Parathyroid adenoma (tissue), 2 donors: ENCODE results near the gene COL2A1.

Experiments used
- H2AFZ ChIP-seq: fragments of 300-600 bp; sonication (generic); one replicate; pipeline ENCODE4 v1.7.0; 2017; ENCODE audit warnings: antibody characterized with exemption, mild to moderate bottlenecking
- H3K27ac ChIP-seq: fragments of 300-600 bp; sonication (generic); one replicate; pipeline ENCODE4 v1.7.0; 2017
- H3K27me3 ChIP-seq: fragments of 300-600 bp; sonication (generic); one replicate; pipeline ENCODE4 v1.7.0; 2017; ENCODE audit warnings: low read length; ENCODE audit not compliant: control insufficient read depth, insufficient read depth
- H3K36me3 ChIP-seq: fragments of 300-600 bp; sonication (generic); one replicate; pipeline ENCODE4 v1.7.0; 2017; ENCODE audit warnings: low read length; ENCODE audit not compliant: control insufficient read depth, insufficient read depth
- H3K4me1 ChIP-seq: fragments of 300-600 bp; sonication (generic); one replicate; pipeline ENCODE4 v1.7.0; 2017; ENCODE audit warnings: control low read depth
- H3K4me2 ChIP-seq: fragments of 300-600 bp; sonication (generic); one replicate; pipeline ENCODE4 v1.7.0; 2017; ENCODE audit warnings: low read length
- H3K4me3 ChIP-seq: fragments of 300-600 bp; sonication (generic); one replicate; pipeline ENCODE4 v1.7.0; 2017; ENCODE audit warnings: low read depth, low read length
- H3K79me2 ChIP-seq: fragments of 300-600 bp; sonication (generic); one replicate; pipeline ENCODE4 v1.7.0; 2017; ENCODE audit warnings: control low read depth
- H3K9ac ChIP-seq: fragments of 300-600 bp; sonication (generic); one replicate; pipeline ENCODE4 v1.7.0; 2017; ENCODE audit warnings: mild to moderate bottlenecking
- H3K9me3 ChIP-seq: fragments of 300-600 bp; sonication (generic); one replicate; pipeline ENCODE4 v1.7.0; 2017; ENCODE audit warnings: low read length; ENCODE audit not compliant: control insufficient read depth
- TF ChIP-seq, protein P1 (sequence below): fragments of 300-600 bp; sonication (generic); IDR thresholded peaks from one replicate; pipeline ENCODE4 v1.7.0; 2017; ENCODE audit warnings: antibody characterized with exemption, mild to moderate bottlenecking
- donor health status: primary hyperparathyroidism.

Gene COL2A1

DNA sequence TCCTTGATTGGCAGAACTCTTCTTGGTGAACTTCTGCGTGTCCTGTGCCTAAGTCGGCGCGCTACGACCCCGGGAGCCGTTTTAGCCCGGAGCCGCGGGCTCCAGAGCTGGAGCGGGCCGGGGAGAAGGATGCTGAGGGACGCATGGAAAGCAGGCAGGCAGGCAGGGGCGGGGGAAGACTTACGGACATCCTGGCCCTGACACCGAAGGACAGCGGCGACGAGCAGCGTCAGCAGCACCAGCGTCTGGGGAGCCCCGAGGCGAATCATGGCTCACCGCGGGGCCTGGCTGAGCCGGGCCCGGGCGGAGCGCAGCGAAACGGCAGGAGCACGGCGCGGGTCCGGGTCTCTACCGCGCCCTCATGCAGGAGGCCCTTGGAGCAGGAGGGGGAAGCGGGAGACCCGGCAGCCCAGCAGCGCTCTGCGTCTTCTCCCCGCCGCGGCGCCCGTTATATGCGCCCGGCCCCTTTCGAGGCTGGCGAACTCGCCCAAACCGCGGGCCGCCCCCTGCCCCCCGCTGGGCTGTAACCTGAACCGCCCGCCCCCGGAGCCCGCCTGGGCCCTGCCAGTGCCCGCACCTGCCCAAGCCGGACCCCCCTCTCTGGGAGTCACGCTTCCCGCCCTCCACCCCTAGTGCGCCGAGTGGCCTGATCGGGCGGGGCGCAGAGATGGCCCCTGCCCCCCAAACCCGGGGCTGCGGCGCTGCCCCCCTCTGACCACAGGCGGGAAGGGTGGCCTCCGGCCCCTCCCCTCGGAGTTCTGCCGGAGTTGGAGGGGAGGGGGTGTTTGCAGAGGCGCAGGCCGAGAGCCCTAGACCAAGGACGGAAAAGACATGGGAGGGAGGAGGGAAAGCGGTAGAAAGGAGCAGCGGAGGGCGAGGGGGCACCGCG, at the start of gene COL2A1:
COL2A1 (minus strand) TSS at position 424 of the 889 bp plus-strand sequence; CDS start at position 269, 155 bp downstream.
- Histone ChIP-seq H3K9me3 (no peaks in the 10 kb centered on the region), H3K4me1 (peaks cover 12% of the 10 kb centered on the region), H3K79me2 (no peaks in the 10 kb centered on the region), H3K4me2 (peak within 1 kb of the TSS; percentile 50), H3K9ac (no peak within 1 kb of the TSS), H2AFZ (peak within 1 kb of the TSS; percentile 63), H3K4me3 (no peak within 1 kb of the TSS), H3K36me3 (no peaks in the 10 kb centered on the region), H3K27ac (no peak within 1 kb of the TSS), H3K27me3 (peaks cover 13% of the 10 kb centered on the region)
- TF ChIP-seq, protein P1, sequence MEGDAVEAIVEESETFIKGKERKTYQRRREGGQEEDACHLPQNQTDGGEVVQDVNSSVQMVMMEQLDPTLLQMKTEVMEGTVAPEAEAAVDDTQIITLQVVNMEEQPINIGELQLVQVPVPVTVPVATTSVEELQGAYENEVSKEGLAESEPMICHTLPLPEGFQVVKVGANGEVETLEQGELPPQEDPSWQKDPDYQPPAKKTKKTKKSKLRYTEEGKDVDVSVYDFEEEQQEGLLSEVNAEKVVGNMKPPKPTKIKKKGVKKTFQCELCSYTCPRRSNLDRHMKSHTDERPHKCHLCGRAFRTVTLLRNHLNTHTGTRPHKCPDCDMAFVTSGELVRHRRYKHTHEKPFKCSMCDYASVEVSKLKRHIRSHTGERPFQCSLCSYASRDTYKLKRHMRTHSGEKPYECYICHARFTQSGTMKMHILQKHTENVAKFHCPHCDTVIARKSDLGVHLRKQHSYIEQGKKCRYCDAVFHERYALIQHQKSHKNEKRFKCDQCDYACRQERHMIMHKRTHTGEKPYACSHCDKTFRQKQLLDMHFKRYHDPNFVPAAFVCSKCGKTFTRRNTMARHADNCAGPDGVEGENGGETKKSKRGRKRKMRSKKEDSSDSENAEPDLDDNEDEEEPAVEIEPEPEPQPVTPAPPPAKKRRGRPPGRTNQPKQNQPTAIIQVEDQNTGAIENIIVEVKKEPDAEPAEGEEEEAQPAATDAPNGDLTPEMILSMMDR = no peak

DNA sequence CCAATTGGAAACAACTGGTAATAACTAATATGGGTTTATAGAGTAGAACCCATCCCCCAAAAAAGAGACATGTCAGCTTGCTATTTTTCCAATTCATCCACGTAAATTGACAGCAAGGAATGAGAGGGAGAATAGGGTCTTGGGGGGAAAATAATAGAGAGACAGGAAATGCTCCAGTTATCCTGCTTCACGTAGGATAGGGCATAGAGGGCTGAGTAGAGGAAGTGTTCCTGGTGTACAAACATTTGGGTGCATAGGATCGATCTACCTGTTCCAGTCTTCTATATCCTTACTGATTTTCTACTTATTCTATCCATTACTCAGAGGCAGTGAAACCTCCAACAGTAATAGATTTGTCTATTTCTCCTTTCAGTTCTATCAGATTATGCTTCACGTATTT, 49.6 kb upstream of the COL2A1 start:
- Histone ChIP-seq H3K27me3 (no peaks in the 10 kb centered on the region), H3K4me3 (no peak overlapping the region), H3K36me3 (no peaks in the 10 kb centered on the region), H3K27ac (no peak overlapping the region), H3K9me3 (no peaks in the 10 kb centered on the region), H3K4me1 (no peaks in the 10 kb centered on the region), H3K4me2 (no peak overlapping the region), H3K9ac (no peak overlapping the region), H2AFZ (no peak overlapping the region), H3K79me2 (no peaks in the 10 kb centered on the region)
- TF ChIP-seq, protein P1 = no peak

DNA sequence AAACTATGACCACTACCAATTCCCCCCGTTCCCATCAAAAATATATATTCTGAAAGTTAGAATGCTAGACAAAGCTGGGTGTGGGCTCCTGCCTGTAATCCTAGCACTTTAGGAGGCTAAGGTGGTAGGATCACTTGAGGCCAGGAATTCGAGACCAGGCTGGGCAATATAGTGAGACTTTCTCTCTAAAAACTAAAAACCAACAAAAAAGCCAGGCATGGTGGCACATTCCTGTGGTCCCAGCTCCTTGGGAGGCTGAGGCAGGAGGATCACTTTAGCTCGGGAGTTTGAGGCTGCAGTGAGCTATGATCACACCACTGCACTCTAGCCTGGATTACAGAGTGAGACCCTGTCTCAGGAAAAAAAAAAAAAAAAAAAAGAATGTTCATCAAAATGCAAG, 48.8 kb upstream of the COL2A1 start:
- no peaks in the 10 kb centered on the region for H3K4me1 ChIP-seq
- H3K9ac ChIP-seq = no peak overlapping the region
- H3K4me3 ChIP-seq = no peak overlapping the region
- no peaks in the 10 kb centered on the region for H3K36me3 ChIP-seq
- H3K9me3 ChIP-seq = no peaks in the 10 kb centered on the region
- no peak overlapping the region for H3K4me2 ChIP-seq
- H3K27ac ChIP-seq = no peak overlapping the region
- H3K27me3 ChIP-seq = no peaks in the 10 kb centered on the region
- H3K79me2 ChIP-seq = no peaks in the 10 kb centered on the region
- TF ChIP-seq, protein P1 = no peak
- no peak overlapping the region for H2AFZ ChIP-seq

DNA sequence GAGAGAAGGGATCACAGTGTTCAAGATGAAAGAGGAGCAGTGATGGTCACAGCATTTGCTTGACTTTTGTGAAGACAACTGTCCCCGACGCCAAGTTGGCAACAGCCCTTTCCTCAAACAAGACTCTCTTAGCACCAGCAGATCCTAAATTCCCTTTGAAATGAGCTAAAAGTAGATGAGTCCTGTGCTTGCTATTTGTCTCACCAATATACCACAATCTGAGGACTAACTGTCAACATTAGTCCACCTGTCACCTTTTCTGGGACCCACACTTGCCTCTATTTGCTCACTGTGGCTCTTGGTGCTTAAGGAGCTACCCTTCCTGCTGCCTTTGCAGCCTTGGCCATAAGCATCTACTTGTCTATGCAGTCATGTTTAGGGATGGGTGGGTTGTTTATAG, 47.4 kb upstream of the COL2A1 start:
- H3K27ac ChIP-seq = no peak overlapping the region
- no peak overlapping the region for H3K9ac ChIP-seq
- no peaks in the 10 kb centered on the region for H3K9me3 ChIP-seq
- H3K4me1 ChIP-seq = no peaks in the 10 kb centered on the region
- no peaks in the 10 kb centered on the region for H3K27me3 ChIP-seq
- no peaks in the 10 kb centered on the region for H3K36me3 ChIP-seq
- TF ChIP-seq, protein P1 = no peak
- no peak overlapping the region for H3K4me3 ChIP-seq
- H2AFZ ChIP-seq = no peak overlapping the region
- no peaks in the 10 kb centered on the region for H3K79me2 ChIP-seq
- H3K4me2 ChIP-seq = no peak overlapping the region

DNA sequence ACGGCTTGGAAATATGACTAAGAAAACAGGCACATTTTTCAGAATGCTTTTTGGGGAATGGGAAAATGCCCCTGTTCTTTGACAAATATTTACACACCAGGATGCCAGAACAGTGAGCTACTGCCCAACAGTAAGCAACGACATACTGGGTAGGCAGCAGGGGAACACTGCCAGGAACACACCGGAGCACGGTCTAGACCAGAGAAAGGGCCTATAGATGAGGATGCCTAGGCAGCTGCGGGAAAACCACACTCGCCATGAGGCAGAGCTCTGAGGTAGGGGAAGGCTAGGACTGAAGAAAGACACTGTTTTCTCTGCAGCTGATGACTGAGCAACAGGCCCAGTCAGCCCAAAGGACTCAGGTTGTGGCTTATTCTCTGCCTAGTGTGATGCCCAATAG, 45.9 kb upstream of the COL2A1 start:
- Histone ChIP-seq H3K27ac (no peak overlapping the region), H3K4me1 (no peaks in the 10 kb centered on the region), H3K4me3 (no peak overlapping the region), H3K4me2 (no peak overlapping the region), H2AFZ (no peak overlapping the region), H3K27me3 (no peaks in the 10 kb centered on the region), H3K36me3 (no peaks in the 10 kb centered on the region), H3K79me2 (no peaks in the 10 kb centered on the region), H3K9ac (no peak overlapping the region), H3K9me3 (no peaks in the 10 kb centered on the region)
- TF ChIP-seq, protein P1 = no peak
